Thymus (tissue), 11 donors: Measurements from ENCODE around the gene TPST2. TPM values are rescaled to one million over a fixed set of nuclear protein-coding genes. Genes with fewer than 3 reads are reported as not detected.

ENCODE experiments used
- DNase-seq, 9 donors: peaks; one replicate each; pipeline ENCODE4 v3.0.0-alpha.2; 2013; ENCODE audit warnings: low spot score in 9 of 9, low read depth in 6 of 9, missing footprints in 1 of 9
- H3K27ac ChIP-seq, 2 donors: one replicate each; pipeline ENCODE4 v1.5.1; 2013; ENCODE audit warnings: control low read depth in 1 of 2, low read depth in 1 of 2, low read length in 1 of 2, mild to moderate bottlenecking in 1 of 2, moderate library complexity in 1 of 2
- H3K27me3 ChIP-seq, 2 donors: one replicate each; pipeline ENCODE4 v1.5.1; 2013; ENCODE audit warnings: low read length in 1 of 2; ENCODE audit not compliant: control insufficient read depth in 2 of 2, insufficient read depth in 1 of 2
- H3K36me3 ChIP-seq, 2 donors: one replicate each; pipeline ENCODE4 v1.5.1; 2013; ENCODE audit warnings: low read length in 1 of 2, mild to moderate bottlenecking in 1 of 2, moderate library complexity in 1 of 2; ENCODE audit not compliant: control insufficient read depth in 2 of 2, insufficient read depth in 2 of 2
- H3K4me1 ChIP-seq, 2 donors: one replicate each; pipeline ENCODE4 v1.5.1; 2013; ENCODE audit warnings: low read length in 2 of 2; ENCODE audit not compliant: control insufficient read depth in 2 of 2, insufficient read depth in 2 of 2
- H3K4me3 ChIP-seq, 2 donors: one replicate each; pipeline ENCODE4 v1.5.1; 2013; ENCODE audit warnings: low read length in 2 of 2, control low read depth in 1 of 2, mild to moderate bottlenecking in 1 of 2
- H3K9me3 ChIP-seq, 2 donors: one replicate each; pipeline ENCODE4 v1.5.1; 2013; ENCODE audit warnings: low read length in 1 of 2, mild to moderate bottlenecking in 1 of 2; ENCODE audit not compliant: control insufficient read depth in 2 of 2, insufficient read depth in 1 of 2
- WGBS: extraction: QIAGEN DNeasy Blood & Tissue Kit; methylation state at CpG from one replicate; pipeline ENCODE4 v1.1.7; 2013; 5-methylcytosine and 5-hydroxymethylcytosine counted together
- polyA plus RNA-seq: library from polyadenylated mRNA; stranded (reverse); fragments of 200-250 nt; gene quantifications from one replicate; pipeline ENCODE4 v1.2.3, GENCODE V29; 2013
- total RNA-seq: library from RNA; stranded (reverse); fragments of 120-200 nt; gene quantifications from one replicate; pipeline ENCODE4 v1.2.4, GENCODE V29; 2013
- donor health status: healthy.

TPST2 gene
- total and polyA plus RNA-seq, 2 donors, result 17.0 to 20.3 TPM

DNA sequence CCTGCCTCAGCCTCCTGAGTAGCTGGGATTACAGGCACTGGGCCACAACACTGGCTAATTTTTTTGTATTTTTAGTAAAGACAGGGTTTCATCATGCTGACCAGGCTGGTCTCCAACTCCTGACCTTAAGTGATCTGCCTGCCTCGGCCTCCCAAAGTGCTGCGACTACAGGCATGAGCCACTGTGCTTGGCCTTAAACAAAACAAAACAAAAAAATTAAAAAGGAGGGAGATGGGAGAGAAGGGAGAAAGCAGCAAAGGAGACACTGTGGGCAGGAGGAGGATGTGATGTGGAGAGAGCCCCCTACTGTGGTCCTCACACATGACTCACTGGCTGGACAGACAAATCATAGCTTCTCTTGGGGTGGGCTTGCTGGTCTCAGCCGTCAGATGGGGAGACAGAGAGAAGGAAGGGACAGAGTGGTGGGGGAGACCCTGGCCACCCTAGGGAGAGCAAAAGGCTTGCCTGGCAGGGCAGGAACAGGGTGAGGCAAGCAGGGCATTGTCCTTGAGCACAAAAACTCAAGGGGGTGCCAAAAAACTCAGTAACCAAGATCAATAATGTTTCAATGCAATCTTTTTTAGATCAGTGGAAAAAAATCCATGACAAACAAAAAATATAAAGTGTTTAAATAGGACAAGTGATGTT lies 31.6 kb downstream of the TPST2 start:
- Histone ChIP-seq H3K36me3 (no peaks in the 10 kb centered on the region), H3K27ac (no peak overlapping the region)
- WGBS, result 96% methylated on average over 3 of the region's 3 CpGs

GRCh38 chr22:26556904-26557303 lies 33.0 kb downstream of the TPST2 start:
- Histone ChIP-seq H3K9me3 (no peaks in the 10 kb centered on the region), H3K36me3 (no peaks in the 10 kb centered on the region), H3K27me3 (no peaks in the 10 kb centered on the region), H3K4me1 (no peaks in the 10 kb centered on the region), H3K4me3 (no peak overlapping the region), H3K27ac (no peak overlapping the region)
- WGBS, result 98% methylated on average over 5 of the region's 5 CpGs
- no peak for DNase-seq

More for the DNA sequence above, 31.6 kb downstream of the TPST2 start:
- Histone ChIP-seq H3K4me1 (no peaks in the 10 kb centered on the region), H3K4me3 (no peak overlapping the region), H3K9me3 (no peaks in the 10 kb centered on the region), H3K27me3 (no peaks in the 10 kb centered on the region)
- DNase-seq, result no peak

GRCh38 chr22:26555478-26555877 lies 34.5 kb downstream of the TPST2 start:
- DNase-seq, result no peak
- Histone ChIP-seq H3K4me3 (no peak overlapping the region), H3K9me3 (no peaks in the 10 kb centered on the region), H3K27ac (no peak overlapping the region), H3K4me1 (no peaks in the 10 kb centered on the region), H3K27me3 (no peaks in the 10 kb centered on the region), H3K36me3 (no peaks in the 10 kb centered on the region)
- WGBS, result 95% methylated on average over 11 of the region's 11 CpGs

DNA sequence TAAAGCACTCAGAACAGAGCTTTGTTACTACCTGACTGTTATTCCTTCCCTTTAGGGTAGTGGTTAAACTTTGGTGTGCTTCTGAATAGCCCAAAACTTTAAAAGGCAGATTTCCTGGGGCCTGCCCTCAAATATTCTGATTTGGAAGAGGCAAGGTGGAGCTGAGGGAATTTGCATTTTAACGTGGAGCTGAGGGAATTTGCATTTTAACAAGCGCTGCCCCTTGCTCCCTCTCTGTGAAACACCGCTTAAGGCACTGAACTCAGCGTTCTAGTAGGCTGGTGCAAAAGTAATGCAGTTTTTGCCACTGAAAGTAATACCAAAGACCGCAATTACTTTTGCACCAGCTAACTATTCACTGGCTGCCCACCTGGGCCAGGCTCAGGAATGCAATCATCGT lies 35.0 kb downstream of the TPST2 start:
- WGBS, result 96% methylated on average over 6 of the region's 6 CpGs
- Histone ChIP-seq H3K4me3 (no peak overlapping the region), H3K36me3 (no peaks in the 10 kb centered on the region), H3K27ac (no peak overlapping the region), H3K27me3 (no peaks in the 10 kb centered on the region), H3K9me3 (no peaks in the 10 kb centered on the region), H3K4me1 (no peaks in the 10 kb centered on the region)
- DNase-seq, result no peak

DNA sequence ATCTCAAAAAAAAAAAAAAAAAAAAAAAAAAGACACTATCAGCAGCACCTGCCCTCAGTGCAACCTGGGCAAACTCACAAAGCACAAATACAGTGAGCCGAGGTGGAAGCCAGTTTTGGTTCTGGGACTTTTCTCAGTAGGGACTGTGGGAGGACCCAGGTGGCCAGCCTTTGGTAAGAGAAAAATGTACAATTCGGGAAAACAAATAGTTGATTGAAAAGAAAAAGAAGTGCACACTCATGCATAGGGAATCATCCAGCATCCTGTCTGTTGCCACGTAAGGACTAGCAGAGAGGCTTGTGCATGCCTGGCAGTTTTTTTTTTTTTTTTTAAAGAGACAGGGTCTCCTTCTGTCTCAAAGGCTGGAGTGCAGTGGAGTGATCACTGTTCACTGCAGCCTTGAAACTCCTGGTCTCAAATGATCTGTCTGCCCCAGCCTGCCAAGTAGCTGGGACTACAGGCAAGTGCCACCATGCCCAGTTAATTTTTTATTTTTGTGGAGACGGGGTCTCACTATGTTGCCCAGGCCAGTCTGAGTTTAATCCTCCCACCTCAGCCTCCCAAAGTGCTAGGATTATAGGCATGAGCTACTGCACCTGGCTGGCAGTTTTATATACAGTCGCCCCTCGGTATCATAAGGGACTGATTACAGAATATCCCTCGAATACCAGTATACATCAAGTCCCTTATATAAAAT lies 36.7 kb downstream of the TPST2 start:
- no peak overlapping the region for H3K27ac ChIP-seq
- WGBS, result 71% methylated on average over 7 of the region's 7 CpGs
- DNase-seq, result no peak

DNA sequence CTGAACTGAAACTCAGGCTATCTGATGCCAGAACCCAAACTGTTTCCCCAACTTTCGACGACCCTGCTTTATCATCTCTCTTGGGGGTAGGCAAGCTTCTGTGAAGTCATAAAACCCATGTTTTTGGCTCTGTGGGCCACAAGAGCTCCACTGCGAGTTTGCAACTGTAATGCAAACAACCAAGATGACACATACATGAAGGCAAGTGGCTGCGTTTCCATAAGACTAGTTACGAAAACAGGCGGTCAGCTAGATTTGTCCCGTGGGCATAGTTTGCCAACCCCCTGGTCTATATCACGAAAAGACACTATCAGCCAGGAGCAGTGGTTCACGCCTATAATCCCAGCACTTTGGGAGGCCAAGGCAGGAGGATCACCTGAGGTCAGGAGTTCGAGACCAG lies 37.5 kb downstream of the TPST2 start:
- H3K27ac ChIP-seq, result no peak overlapping the region
- no peak for DNase-seq
- no peaks in the 10 kb centered on the region for H3K27me3 ChIP-seq
- 78% methylated on average over 10 of the region's 10 CpGs for WGBS
- H3K9me3 ChIP-seq, result no peaks in the 10 kb centered on the region
- H3K36me3 ChIP-seq, result no peaks in the 10 kb centered on the region
- peaks cover 0 to 3% of the 10 kb centered on the region in 2 donors for H3K4me1 ChIP-seq
- no peak overlapping the region for H3K4me3 ChIP-seq

More for the DNA sequence above, 36.7 kb downstream of the TPST2 start:
- no peaks in the 10 kb centered on the region for H3K27me3 ChIP-seq
- H3K4me1 ChIP-seq, result peaks cover 0 to 3% of the 10 kb centered on the region in 2 donors
- H3K9me3 ChIP-seq, result no peaks in the 10 kb centered on the region
- H3K36me3 ChIP-seq, result no peaks in the 10 kb centered on the region
- H3K4me3 ChIP-seq, result no peak overlapping the region

DNA sequence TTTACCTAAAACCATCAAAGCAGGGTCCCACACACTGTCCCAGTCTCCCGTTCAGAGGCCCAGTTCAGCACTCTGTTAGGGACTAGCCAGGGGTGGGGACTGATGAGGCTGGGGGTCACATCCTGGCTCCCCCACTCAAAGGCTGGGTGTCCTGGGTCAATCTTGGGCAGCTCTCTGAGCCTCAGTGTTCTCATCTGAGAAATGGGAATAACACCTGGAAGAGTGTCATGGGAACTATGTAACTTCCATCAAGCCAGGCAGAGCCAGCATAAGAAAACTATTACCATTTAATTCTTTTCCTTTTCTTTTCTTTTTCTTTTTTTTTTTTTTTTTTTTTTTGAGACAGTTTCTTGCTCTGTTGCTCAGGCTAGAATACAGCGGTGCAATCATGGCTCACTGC lies 38.4 kb downstream of the TPST2 start:
- Histone ChIP-seq H3K27ac (no peak overlapping the region), H3K4me3 (no peak overlapping the region), H3K36me3 (no peaks in the 10 kb centered on the region), H3K9me3 (no peaks in the 10 kb centered on the region), H3K4me1 (peaks cover 0 to 7% of the 10 kb centered on the region in 2 donors), H3K27me3 (no peaks in the 10 kb centered on the region)
- DNase-seq, result no peak
- WGBS, result 96% methylated on average over 2 of the region's 2 CpGs

DNA sequence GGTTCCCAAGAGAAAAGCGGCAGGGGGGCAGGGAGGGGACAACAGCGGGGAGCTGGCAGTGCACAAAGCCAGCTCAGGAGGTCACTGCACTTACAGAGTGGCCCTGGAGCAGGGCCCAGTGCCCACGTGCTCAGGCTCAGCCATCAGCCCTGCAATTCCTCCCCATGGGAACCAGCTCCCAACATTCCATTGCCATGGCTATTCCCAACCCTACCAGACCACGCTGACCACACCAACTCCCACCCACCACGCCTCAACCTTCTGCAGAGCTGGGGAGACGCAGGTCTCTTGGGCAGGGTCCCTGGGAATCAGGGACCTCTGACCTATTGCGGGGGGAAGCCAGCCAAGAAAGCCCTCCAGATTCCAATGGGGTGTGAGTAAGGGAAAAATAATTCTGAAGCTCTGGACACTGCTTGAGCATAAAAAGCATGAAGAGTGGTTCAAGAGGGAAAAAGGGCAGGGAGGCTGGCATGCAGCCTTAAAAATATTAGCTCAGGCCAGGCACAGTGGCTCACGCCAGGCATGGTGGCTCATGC lies 39.4 kb downstream of the TPST2 start:
- Histone ChIP-seq H3K9me3 (no peaks in the 10 kb centered on the region), H3K27me3 (no peaks in the 10 kb centered on the region), H3K36me3 (no peaks in the 10 kb centered on the region), H3K4me1 (peaks cover 0 to 7% of the 10 kb centered on the region in 2 donors), H3K27ac (no peak overlapping the region), H3K4me3 (no peak overlapping the region)
- no peak for DNase-seq
- WGBS, result 96% methylated on average over 8 of the region's 8 CpGs

DNA sequence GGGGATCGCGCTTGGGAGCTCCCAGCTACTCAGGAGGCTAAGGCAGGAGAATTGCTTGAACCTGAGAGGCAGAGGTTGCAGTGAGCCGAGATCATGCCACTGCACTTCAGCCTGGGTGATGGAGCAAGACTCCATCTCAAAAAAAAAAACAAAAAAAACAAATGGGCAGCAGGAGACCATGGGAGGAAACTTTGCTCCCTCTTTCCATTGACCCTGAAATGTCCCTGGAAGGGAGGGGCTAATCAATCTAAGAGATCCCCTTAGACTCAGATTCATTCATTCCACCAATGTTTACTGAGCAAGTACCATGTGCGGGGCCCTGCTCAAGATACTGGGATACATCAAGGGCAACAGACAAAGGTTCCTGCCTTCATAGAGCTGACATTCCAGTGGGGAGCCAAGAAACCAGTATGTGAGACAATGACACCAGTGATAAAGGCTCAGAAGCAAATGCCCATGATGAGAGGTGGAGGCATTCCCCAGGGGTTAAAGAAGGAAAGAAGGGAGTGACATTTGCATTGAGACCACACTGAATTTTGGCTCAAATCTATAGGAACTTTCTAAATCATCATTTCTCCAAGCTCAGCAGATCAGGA lies 39.9 kb downstream of the TPST2 start:
- H3K4me3 ChIP-seq, result no peak overlapping the region
- 99% methylated on average over 4 of the region's 4 CpGs for WGBS
- no peaks in the 10 kb centered on the region for H3K36me3 ChIP-seq
- peaks cover 0 to 7% of the 10 kb centered on the region in 2 donors for H3K4me1 ChIP-seq
- no peak overlapping the region for H3K27ac ChIP-seq
- no peaks in the 10 kb centered on the region for H3K9me3 ChIP-seq
- H3K27me3 ChIP-seq, result no peaks in the 10 kb centered on the region
- DNase-seq, result no peak
